T follicular helper cell (primary cell): ENCODE measurements around the gene STARD3.

ENCODE experiments used
- DNase-seq: peaks from one replicate; pipeline ENCODE4 v3.0.0-alpha.2; 2020; ENCODE audit warnings: low read depth

STARD3 gene

DNA sequence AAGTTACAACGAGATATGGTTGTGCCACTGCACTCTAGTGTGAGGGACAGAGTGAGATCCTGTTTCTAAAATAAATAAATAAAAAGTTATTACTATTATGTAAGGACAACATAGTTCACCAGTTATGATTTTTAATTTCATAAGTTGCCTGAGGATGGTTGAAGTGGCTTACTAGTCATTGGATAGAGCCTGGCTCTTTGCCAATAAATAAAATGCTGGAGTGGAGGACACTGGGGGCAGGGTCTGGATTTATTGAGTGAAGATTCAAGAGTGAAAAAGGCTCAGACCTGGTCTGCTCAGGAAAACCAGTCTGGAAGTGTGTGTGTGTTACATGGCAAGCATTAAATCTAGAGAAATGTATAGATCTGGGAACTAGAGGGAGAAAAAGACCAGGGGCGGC lies 2.1 kb downstream of the STARD3 start:
- no peak for DNase-seq

DNA sequence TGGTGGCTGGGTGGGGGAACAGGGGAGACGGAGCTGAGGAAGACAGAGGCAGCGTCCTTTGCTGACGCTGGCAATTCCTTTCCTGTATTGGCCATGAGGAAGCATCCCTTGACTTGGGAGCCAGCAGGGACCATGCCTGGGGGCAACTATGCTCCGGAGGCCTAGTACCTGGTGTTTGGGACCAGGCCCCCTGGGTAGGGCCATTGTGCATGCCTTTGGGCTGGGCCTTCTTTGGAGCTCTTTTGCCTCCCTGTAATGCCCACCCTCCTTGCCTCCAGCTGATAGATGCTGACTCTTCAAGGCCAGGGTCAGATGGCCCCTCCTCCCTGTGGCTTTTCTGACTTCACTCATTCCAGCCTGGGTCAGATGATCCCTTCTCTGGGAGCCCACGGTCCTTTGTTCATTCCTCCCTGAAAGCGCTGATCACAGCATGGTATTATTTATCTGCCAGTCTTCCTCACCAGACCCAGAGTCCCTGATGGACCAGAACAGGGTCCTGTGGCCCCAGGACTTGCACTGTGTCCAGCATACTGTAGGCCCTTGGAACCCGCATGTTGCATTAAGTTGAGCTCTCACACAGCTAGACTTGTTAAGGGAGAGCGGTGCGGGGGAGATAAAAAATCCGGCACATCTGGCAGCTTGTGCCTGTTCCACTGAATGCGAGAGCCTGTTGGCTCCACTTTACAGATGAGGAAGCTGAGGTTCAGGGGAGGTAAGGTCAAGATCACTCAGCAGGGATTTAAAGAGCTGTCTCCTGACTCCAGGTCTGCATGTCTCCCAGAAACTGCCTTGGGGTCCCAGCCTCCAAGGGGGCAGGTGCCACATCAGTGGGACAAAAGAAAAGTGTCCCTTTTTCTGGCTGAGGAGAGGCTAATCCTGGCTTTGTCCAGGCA lies 2.9 kb downstream of the STARD3 start:
- DNase-seq, result no peak

DNA sequence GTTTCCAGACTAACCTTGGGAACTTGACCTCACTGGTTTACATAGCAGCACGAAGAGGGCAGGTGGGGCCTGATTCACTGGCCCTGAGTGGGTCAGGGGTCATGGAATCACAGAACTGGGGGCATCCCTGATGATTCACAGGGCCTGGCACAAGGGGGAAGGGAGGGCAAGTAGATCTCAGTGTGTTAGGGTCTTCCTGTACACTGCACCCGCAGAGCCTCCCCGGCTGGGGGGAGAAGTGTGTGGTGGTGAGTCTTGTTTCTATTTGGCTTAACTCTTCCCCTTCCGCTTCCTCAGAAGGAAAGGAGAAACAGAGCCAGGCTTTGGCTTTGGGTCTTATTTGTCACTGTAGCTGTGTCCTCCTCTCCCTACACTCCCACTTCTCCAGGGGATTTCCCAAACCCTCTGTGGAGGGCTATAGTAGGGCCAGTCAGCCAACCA lies 3.7 kb downstream of the STARD3 start:
- DNase-seq, result no peak

DNA sequence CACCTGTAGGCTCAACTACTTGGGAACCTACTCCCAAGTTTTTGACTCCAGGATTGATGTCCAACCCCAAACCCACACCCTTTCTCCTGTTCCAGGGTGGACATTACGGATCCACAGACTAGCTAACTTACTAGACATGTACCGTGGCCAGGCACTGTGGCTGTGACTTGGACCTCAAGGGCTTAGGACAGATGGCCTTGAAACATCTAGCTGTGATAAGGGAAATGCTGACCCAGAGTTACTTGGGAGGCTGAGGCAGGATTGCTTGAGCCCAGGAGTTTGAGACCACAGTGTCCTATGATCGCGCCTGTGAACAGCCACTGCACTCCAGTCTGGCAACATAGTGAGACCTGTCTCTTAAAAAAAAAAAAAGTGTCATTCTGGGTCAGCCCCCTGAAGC lies 4.2 kb downstream of the STARD3 start:
- DNase-seq, result no peak

DNA sequence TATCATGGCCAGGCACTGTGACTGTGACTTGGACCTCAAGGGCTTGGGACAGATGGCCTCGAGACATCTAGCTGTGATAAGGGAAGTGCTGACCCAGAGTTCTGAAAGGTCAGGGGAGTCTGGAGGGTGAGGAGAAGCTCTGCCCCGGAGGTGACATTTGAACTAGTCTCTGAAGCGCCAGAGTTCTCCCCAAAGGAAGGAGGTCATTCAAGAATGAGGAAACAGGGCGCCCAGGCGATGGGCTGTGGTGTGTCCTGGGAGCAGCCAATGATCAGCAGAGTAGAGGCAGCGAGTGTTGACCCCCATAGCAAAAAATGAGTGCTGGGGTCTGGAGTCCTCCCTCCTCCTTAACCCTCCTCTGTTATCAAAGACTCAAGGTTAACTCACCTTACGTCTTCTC lies 4.9 kb downstream of the STARD3 start:
- DNase-seq, result no peak

DNA sequence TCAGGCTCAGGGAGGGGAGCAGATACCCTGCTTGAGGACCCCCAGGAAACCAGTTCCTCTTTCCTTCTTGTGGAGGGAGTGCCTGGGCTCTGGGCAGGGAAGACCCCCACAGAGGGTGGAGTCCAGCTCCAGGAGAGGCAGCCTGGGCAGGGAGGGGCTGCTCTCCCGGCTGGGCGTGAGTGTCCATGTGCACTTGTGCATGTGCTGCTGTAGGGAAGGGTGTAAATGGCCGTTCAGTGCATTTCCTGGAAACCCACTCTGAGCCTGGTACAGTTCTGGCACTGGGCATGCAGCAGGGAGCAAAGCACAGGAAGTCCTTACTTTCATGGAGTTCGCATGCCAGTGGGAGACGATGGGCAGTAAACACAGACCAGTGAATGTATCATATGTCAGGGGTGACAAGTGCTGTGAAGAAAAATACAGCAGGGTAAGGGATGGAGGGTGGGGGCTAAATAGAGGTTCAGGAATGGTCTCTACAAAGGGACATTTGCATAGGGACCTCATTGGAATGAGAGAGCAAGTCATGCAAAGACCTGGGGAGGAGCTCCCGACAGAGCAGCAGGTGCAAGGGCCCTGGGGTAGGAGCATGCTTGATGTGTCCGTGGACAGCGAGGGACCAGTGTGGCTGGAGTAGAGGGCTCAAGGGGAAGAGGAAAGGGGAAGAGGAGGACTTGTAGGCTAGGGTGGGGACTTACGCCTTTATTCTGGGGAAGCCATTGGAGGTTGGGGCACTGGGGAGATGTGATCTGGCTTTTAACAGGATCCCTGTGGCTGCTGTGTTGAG lies 5.5 kb downstream of the STARD3 start:
- DNase-seq, result no peak

DNA sequence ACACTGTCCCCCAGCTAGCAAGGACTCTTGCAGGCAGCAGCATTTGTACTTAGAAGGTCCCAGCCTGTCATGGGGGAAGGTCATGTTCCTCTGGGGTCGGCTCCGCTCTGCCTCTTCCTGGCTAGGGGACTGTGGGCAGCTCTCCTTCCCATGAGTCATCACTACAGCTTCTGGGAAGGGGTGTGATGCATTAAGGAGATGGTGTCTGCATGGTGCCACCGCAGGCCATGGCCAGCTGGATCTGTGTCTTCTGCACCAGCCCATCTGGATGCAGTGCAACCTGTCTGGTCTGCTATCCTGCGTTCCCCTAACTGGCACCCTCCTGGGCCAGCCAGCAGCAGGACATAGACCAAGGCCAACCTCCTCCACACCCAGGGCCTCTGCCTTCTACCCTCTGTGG lies 6.3 kb downstream of the STARD3 start:
- DNase-seq, result no peak

DNA sequence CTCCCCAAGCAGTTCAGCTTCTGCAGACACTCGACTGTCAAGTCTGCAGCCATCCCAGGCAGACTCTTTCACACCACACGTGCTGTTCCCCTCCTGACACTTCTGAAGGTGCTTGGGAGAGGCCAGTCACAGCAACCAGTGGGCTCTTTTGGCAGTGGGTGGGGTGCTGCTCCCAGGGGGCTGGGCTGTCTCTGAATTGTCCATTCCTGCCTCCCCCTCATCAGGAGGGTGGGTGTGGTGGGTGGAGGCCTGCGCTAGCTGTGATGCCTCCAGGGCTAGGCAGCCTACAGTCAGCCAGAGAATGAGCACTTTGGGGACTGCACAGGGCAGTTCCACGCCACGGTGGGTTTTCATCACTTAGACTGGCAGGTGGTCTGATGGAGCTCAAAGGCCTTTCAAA lies 10.3 kb downstream of the STARD3 start:
- DNase-seq, result no peak

DNA sequence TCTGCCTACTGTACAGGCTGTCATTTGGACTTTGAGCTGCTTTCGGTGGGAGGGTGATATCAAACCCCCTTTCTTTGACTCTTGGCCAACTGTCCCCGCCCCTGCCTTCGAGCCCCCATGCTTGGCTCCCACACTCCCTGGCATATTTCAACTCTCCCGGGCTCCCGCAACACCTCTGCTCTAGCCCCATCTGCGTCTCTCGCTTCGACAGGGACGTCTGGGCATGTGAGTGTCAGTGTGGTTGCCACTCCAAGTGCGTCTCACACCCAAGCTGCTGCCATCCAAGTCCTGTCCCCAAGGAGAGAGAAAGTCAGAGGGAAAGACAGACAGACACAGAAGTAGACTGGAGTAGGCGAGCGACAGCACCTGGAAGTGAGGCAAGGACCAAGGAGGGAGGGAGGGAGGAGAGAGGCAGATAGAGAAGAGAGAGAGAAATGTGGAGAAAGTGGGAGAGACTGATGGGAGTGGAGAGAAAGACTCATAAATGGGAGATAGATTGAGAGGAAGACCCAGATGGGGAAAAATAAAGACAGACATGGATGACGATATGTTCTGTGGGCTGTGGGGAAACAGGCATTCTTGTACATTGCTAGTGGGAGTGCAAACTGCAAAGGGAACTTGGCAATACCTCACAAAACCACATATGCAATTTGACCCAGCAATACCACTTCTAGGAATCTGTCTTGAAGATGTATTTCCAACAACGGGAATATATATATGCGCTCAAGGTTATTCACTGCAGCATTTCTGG lies 11.8 kb downstream of the STARD3 start:
- DNase-seq, result no peak

DNA sequence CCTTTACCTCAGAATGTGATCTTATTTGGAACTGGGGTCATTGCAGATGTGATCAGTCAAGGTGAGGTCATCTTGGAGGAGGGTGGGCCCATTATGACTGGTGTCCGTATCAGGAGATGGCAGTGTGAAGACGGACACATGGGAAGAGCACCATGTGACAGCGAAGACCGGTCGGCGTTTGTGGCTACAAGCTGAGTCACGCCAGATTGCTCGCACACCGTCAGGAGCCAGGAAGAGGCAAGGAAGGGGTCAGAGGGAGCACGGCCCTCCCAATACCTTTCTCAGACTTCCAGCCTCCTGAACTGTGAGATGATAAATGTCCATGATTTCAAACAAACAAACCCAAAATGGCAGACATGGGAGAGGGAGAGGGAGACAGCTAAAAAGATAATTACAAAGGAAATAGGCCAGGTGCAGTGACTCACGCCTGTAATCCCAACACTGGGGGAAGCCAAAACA lies 13.2 kb downstream of the STARD3 start:
- DNase-seq, result no peak

DNA sequence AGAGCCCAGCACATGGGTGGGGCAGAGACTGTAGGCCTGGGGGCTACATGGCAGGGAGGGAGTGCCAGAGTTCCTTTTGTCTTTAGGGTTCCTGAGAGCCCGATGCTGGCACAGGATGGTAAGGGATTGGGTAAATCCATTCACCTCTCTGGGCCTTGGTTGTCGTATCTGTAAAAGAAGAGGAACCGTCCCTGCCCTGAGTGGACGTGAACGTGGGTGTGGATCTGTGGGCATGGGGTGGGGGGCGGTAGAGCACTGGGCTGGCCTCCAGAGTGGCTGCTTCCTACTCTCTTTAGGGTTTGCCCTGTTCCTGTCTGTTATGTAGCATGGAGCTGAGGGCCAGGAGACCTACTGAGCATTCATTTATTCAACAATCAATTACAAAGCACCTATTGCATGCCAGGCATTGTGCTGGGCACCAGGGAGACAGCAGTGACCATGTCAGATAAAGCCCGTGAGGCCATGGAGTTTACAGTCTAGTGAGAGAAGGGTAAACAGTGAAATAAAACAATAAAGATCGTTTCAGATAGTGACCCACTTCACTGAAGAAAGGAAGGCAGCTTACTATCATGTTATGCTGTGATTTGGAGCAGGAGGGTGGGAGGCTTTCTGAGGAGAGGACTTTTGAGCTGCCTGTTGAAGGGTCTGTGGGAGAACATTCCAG lies 15.1 kb downstream of the STARD3 start:
- DNase-seq, result no peak

DNA sequence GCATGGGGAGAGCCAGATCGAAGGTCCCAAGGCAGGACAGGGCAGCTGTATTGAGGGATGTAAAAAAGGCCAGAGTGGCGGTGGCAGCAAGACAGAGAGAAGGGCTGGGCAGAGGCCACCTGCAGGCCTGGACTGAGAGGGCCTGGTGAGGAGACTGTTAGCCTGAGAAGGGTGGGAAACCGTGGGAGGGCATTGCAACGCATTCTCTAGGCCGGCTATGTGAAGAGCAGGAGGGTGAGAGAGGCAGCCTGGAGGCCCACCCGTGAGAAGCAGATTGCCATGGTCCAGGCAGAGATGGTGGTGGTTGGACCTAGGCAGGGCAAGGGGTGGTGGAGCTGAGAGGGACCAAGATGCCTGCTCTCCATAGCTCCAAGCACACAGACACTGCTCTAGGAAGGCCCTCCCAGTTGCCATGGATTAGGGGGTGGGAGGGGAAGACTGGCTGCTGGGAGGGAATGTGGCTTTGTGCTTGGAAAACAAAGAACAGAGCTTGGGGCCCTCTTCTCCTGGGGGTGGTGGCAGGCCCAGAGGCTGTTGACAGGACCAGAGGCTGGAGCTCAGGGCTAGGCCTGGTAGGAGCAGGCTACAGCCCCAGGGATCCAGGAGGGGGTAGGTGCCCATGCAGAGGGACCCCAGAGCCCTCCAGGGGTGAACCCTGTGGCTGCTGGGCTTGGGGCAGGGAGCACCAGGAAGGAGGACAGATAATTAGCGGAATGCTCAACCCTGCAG lies 15.8 kb downstream of the STARD3 start:
- DNase-seq, result no peak

DNA sequence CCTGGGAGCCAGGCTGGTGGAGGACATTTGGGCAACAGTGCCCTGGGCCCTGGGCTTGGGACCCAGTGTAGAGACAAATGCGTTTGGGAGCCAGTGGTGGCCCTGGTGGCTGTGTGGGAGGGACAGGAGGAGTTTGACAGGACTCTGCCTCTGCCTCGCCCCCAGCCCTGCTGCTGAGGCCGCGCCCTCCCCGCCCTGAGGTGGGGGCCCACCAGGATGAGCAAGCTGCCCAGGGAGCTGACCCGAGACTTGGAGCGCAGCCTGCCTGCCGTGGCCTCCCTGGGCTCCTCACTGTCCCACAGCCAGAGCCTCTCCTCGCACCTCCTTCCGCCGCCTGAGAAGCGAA lies 16.3 kb downstream of the STARD3 start:
- DNase-seq, result no peak

DNA sequence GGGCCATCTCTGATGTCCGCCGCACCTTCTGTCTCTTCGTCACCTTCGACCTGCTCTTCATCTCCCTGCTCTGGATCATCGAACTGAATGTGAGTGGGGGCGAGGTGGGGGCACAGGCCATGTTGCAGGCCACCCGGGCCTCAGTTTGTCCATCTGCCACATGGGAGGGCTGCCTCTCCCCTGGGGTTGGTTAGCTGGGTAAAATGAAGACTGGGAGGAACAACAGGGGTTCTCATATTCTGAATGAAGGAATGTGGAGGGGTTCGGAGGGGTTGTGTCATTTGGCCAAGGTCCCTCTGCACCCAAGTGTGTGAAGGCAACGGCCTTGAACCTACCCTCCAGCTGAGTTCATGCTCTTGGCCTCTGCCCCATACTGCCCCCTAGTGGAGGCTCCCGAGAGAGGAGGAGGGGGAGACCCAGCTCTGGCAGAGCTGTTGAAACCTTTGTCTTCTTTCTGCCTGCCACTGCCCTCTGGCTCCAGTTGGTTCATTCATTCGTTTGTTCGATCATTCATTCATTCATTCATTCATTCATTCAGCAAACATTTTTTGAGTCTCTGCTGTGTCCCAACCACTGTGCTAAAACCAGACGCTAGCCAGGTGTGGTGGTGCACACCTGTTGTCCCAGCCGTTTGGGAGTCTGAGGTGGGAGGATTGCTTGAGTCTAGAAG lies 16.9 kb downstream of the STARD3 start:
- peak; percentile 74 for DNase-seq

DNA sequence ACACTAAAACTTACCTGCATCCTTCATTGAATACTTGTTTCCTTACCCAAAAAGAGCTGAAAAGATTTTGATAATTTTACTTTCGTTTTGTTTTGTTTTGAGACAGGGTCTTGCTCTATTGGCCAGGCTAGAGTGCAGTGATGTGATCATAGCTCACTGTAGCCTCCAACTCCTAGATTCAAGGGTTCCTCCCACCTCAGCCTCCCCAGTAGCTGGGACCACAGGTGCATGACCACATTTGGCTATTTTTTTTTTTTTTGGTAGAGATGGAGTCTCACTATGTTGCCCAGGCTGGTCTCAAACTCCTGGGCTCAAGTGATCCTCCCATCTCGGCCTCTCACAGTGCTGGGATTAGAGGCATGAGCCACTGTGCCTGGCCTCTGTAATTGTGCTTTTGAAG lies 18.2 kb downstream of the STARD3 start:
- DNase-seq, result no peak

DNA sequence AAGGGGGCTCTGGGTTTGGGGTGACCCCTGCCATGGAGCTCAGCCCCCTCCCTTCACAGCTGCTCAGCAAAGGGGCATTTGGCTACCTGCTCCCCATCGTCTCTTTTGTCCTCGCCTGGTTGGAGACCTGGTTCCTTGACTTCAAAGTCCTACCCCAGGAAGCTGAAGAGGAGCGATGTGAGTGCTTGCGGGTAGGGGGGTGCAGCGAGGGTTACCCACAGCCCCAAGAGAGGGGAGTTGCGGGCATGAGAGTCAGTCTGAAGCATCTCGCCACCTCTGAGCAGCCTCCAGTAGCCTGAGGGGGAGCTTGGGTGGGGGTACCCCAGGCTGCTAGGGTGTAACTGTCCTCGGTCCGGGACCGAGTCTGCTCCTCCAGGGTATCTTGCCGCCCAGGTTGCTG lies 21.4 kb downstream of the STARD3 start:
- no peak for DNase-seq

DNA sequence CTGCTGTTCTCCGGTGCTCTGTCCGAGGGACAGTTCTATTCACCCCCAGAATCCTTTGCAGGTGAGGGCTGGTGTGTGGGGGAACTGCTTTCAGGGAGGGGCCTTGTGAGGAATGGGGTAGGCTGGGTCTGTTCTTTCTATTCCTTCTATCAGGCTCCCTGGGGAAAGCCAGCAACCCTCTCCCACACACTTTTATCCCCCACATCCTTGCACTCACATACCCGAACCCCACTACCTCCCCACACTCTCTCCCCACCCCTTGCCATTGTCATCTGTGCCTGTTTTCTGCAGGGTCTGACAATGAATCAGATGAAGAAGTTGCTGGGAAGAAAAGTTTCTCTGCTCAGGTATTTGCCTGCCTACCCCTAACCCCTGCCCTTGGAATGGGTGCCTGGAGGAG lies 21.8 kb downstream of the STARD3 start:
- DNase-seq, result no peak

DNA sequence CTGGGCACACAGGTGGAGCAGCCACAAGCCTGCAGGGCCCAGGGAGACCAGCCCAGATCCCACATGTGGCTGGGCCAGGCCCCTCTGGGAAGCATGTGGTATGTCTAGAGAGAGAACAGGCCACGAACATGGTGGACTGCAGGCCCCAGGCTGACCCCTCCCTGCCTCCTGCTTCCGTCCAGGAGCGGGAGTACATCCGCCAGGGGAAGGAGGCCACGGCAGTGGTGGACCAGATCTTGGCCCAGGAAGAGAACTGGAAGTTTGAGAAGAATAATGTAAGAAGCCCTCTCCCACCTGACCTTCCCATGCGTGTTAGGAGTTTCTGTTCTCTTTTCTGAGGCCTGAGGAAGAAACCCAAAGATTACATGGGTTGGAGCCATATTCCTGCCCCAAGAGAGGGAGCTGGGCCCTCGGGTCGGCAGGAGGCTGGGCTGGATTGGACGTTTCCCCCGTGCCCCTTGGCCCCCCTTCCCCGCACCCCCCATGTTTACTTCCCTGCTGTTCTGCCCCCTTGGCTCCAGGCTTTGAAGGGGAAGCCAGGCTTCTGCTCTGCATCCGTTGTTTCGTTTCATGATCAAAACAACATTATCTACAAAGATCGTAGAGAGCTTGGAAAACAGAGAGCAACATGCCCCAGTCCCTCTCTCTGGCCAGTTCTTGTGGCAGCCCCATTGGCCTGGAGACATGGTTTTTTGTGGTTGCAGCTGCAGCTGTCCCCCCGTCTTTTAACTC lies 22.5 kb downstream of the STARD3 start:
- no peak for DNase-seq

DNA sequence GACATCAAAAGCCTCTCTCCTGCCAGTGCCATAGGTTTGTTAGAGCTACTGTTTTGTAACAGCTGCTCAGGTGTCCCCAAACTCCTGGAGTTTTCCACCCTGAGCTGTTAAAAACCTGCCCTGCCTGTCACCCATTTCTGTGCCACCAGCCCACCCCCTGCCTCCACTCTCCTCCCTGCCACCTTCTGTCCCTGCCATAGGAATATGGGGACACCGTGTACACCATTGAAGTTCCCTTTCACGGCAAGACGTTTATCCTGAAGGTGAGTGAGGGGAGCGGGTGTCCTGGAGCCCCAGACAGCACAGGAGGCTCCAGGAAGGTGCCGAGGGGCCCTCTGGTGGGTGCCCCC lies 23.0 kb downstream of the STARD3 start:
- no peak for DNase-seq
